ENCODE data around the gene SLC26A9. TPM values are rescaled to one million over a fixed set of nuclear protein-coding genes. Genes with fewer than 3 reads are reported as not detected.
A peak's percentile ranks its signal among the peaks of the same experiment; 100 is the strongest.

Gene SLC26A9
- total and polyA plus RNA-seq, 7 experiments from 2014 or later: not detected

DNA sequence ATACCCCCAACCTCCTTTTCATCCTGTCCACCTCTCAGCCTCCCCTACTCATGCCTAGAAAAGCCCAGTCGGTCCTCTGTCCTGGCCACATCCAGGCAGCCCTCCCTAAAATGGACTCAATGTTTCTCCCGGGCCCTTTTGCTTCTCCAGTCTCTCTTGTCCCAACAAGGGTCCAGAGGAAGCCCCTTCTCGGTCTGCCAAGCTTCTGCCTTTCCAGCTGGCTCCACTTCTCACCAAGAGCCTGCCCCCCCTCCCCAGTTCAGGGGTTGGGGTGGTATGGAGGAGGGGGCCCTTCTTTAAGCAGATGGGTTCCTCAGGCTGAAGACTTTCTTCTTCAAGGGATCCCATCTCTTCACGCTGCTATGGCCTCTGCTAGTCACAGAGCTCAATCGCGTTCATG, 36.0 kb upstream of the SLC26A9 start:
- CTCF ChIA-PET: interaction anchor here (1.2 to 8.4 kb wide), 3 partner anchors 175 to 321 kb away, joined by 3 to 169 read pairs (median 83); no protein-coding TSS in a partner anchor

DNA sequence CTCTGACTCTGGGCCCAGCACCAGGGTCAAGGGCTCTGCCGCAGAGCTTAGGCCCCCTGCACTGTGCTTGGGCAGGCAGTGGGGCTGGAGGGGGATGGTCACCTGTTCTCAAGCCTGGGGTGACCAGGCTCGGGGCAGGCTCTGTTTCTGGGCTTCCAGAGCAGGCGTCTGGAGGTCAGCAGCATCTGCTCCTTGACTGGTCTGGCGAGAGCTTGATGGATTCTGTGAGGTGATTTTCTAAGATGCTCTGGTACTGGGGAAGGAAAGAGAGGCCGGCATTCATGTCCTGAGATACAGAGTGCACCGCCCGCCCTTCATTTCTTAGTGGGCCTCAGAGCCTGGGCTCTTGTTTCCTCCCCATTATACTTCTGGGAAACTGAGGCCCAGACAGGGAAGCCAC, 35.4 kb upstream of the SLC26A9 start:
- ChIA-PET POLR2A (no interaction called here), CTCF (interaction anchor here (2.2 to 8.4 kb wide), 4 partner anchors 8 to 320 kb away, joined by 22 to 169 read pairs (median 58); no protein-coding TSS in a partner anchor)
- ATAC-seq (no peak), DNase-seq (no peak)
- no peak overlapping the region for H3K4me3 ChIP-seq (ENCODE audit: low read length)
- Mint-ChIP-seq H3K27me3 (peaks cover 0 to 2% (median 0%) of the 10 kb centered on the region in 5 donors), H3K27ac (no peak overlapping the region), H3K9me3 (peaks cover 0 to 14% (median 0%) of the 10 kb centered on the region in 11 donors), H3K36me3 (peaks cover 0 to 6% (median 0%) of the 10 kb centered on the region in 5 donors), H3K4me1 (peaks cover 0 to under 1% (median 0%) of the 10 kb centered on the region in 7 donors), H3K4me3 (no peak overlapping the region)
- H3K27ac ChIP-seq (ENCODE audit: low read depth, low read length): no peak overlapping the region
- intact Hi-C loops (cut with micrococcal nuclease): no loop called here
- H3K4me1 ChIP-seq (ENCODE audit: control insufficient read depth in 2 of 2, insufficient read depth in 2 of 2, low read length in 2 of 2): no peaks in the 10 kb centered on the region
- no peaks in the 10 kb centered on the region for H3K27me3 ChIP-seq (ENCODE audit: control insufficient read depth in 2 of 2, insufficient read depth in 2 of 2, low read length in 2 of 2)
- H3K36me3 ChIP-seq (ENCODE audit: control insufficient read depth in 2 of 3, insufficient read depth in 3 of 3, low read length in 3 of 3): no peaks in the 10 kb centered on the region
- H3K9me3 ChIP-seq (ENCODE audit: control insufficient read depth in 2 of 3, low read length in 3 of 3): no peaks in the 10 kb centered on the region

More for the DNA sequence above, 36.0 kb upstream of the SLC26A9 start:
- H3K4me3 ChIP-seq (ENCODE audit: low read length): no peak overlapping the region
- no peaks in the 10 kb centered on the region for H3K36me3 ChIP-seq (ENCODE audit: control insufficient read depth in 2 of 3, insufficient read depth in 3 of 3, low read length in 3 of 3)
- Mint-ChIP-seq H3K27me3 (peaks cover 0 to 2% (median 0%) of the 10 kb centered on the region in 5 donors), H3K4me1 (no peaks in the 10 kb centered on the region), H3K27ac (no peak overlapping the region), H3K9me3 (peaks cover 0 to 8% (median 0%) of the 10 kb centered on the region in 11 donors), H3K4me3 (no peak overlapping the region), H3K36me3 (peaks cover 0 to 6% (median 0%) of the 10 kb centered on the region in 5 donors)
- intact Hi-C loops (cut with micrococcal nuclease): no loop called here
- no peak overlapping the region for H3K27ac ChIP-seq (ENCODE audit: low read depth, low read length)
- POLR2A ChIA-PET: interaction anchor here (0.6 to 0.7 kb wide), 2 partner anchors 153 to 237 kb away, joined by 3 read pairs; no protein-coding TSS in a partner anchor
- DNase-seq: no peak
- H3K4me1 ChIP-seq (ENCODE audit: control insufficient read depth in 2 of 2, insufficient read depth in 2 of 2, low read length in 2 of 2): no peaks in the 10 kb centered on the region
- no peaks in the 10 kb centered on the region for H3K27me3 ChIP-seq (ENCODE audit: control insufficient read depth in 2 of 2, insufficient read depth in 2 of 2, low read length in 2 of 2)
- no peaks in the 10 kb centered on the region for H3K9me3 ChIP-seq (ENCODE audit: control insufficient read depth in 2 of 3, low read length in 3 of 3)
- ATAC-seq: no peak

- ATAC-seq (peak; percentile 82), DNase-seq (peak; percentile 45 to 78 (median 68))
- H3K4me1 Mint-ChIP-seq: peaks cover 0 to 2% (median 0%) of the 10 kb centered on the region in 7 donors
- H3K4me3 Mint-ChIP-seq: no peak overlapping the region
- H3K9me3 Mint-ChIP-seq: peaks cover 0 to 21% (median 0%) of the 10 kb centered on the region in 11 donors
- no peak overlapping the region for H3K27ac Mint-ChIP-seq
- Histone ChIP-seq H3K27ac (ENCODE audit: low read depth, low read length) (no peak overlapping the region), H3K27me3 (ENCODE audit: control insufficient read depth in 2 of 2, insufficient read depth in 2 of 2, low read length in 2 of 2) (no peaks in the 10 kb centered on the region), H3K4me3 (ENCODE audit: low read length) (no peak overlapping the region), H3K4me1 (ENCODE audit: control insufficient read depth in 2 of 2, insufficient read depth in 2 of 2, low read length in 2 of 2) (no peaks in the 10 kb centered on the region), H3K36me3 (ENCODE audit: control insufficient read depth in 2 of 3, insufficient read depth in 3 of 3, low read length in 3 of 3) (no peaks in the 10 kb centered on the region), H3K9me3 (ENCODE audit: control insufficient read depth in 2 of 3, low read length in 3 of 3) (no peaks in the 10 kb centered on the region)
- intact Hi-C loops (cut with micrococcal nuclease): loop anchor here (1.0 kb wide), 5 partner anchors 58 to 386 kb away; no protein-coding TSS in a partner anchor
- ChIA-PET POLR2A (interaction anchor here (1.7 kb wide), 1 partner anchor 186 kb away, joined by 6 read pairs; no protein-coding TSS in a partner anchor), CTCF (interaction anchor here (0.5 to 8.4 kb wide), 32 partner anchors 9 to 854 kb away, joined by 3 to 169 read pairs (median 5); partner anchors contain the start of genes PM20D1 and RAB29)
- peaks cover 0 to 2% (median 0%) of the 10 kb centered on the region in 5 donors for H3K27me3 Mint-ChIP-seq
- peaks cover 0 to 6% (median 0%) of the 10 kb centered on the region in 5 donors for H3K36me3 Mint-ChIP-seq
Observed at GRCh38 chr1:205977402-205978014, 34.3 kb upstream of the SLC26A9 start.

- peaks cover 0 to under 1% (median 0%) of the 10 kb centered on the region in 5 donors for H3K36me3 Mint-ChIP-seq
- H3K27me3 ChIP-seq (ENCODE audit: control insufficient read depth in 2 of 2, insufficient read depth in 2 of 2, low read length in 2 of 2): no peaks in the 10 kb centered on the region
- H3K36me3 ChIP-seq (ENCODE audit: control insufficient read depth in 2 of 3, insufficient read depth in 3 of 3, low read length in 3 of 3): no peaks in the 10 kb centered on the region
- no peaks in the 10 kb centered on the region for H3K4me1 ChIP-seq (ENCODE audit: control insufficient read depth in 2 of 2, insufficient read depth in 2 of 2, low read length in 2 of 2)
- ATAC-seq: no peak
- H3K9me3 ChIP-seq (ENCODE audit: control insufficient read depth in 2 of 3, low read length in 3 of 3): no peaks in the 10 kb centered on the region
- DNase-seq: no peak
- POLR2A ChIA-PET: interaction anchor here (1.7 kb wide), 1 partner anchor 185 kb away, joined by 6 read pairs; no protein-coding TSS in a partner anchor
- CTCF ChIA-PET: interaction anchor here (0.7 to 8.4 kb wide), 28 partner anchors 8 to 491 kb away, joined by 3 to 169 read pairs (median 5); partner anchors contain the start of gene PM20D1
- H3K27me3 Mint-ChIP-seq: peaks cover 0 to 2% (median 0%) of the 10 kb centered on the region in 5 donors
- peaks cover 0 to 2% (median 0%) of the 10 kb centered on the region in 7 donors for H3K4me1 Mint-ChIP-seq
- H3K4me3 ChIP-seq (ENCODE audit: low read length): no peak overlapping the region
- H3K27ac Mint-ChIP-seq: no peak overlapping the region
- no peak overlapping the region for H3K27ac ChIP-seq (ENCODE audit: low read depth, low read length)
- peaks cover 0 to 21% (median 0%) of the 10 kb centered on the region in 11 donors for H3K9me3 Mint-ChIP-seq
- no peak overlapping the region for H3K4me3 Mint-ChIP-seq
- intact Hi-C loops (cut with micrococcal nuclease): loop anchor here (1.0 kb wide), 5 partner anchors 58 to 386 kb away; no protein-coding TSS in a partner anchor
Observed at GRCh38 chr1:205976708-205977401, 33.6 kb upstream of the SLC26A9 start.

DNA sequence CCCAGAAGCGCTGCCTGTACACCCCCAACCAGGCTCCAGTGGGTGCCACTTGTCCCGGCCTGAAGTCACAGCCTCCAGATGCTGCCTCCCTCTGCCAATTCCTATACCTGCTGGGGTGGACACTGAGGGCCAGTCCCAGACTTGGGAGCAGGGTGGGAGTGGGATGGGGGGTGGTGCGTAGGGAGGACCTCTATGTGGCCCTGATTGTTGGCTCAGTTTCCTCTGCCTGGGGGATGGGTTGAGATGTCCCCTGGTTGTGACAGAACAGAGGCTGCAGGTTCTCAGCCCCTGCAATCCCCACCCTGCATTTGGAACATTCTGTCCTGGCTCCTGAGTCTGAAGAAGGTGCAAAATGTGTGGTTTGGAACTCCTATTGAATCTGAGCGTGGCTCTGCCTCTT, 32.8 kb upstream of the SLC26A9 start:
- ChIA-PET POLR2A (no interaction called here), CTCF (interaction anchor here (1.0 to 8.4 kb wide), 4 partner anchors 16 to 318 kb away, joined by 3 to 169 read pairs (median 46); no protein-coding TSS in a partner anchor)
- Mint-ChIP-seq H3K27ac (no peak overlapping the region), H3K4me1 (peaks cover 0 to 2% (median 0%) of the 10 kb centered on the region in 7 donors), H3K36me3 (no peaks in the 10 kb centered on the region), H3K9me3 (peaks cover 0 to 21% (median 0%) of the 10 kb centered on the region in 11 donors), H3K27me3 (peaks cover 0 to 2% (median 0%) of the 10 kb centered on the region in 5 donors), H3K4me3 (no peak overlapping the region)
- Histone ChIP-seq H3K4me1 (ENCODE audit: control insufficient read depth in 2 of 2, insufficient read depth in 2 of 2, low read length in 2 of 2) (no peaks in the 10 kb centered on the region), H3K36me3 (ENCODE audit: control insufficient read depth in 2 of 3, insufficient read depth in 3 of 3, low read length in 3 of 3) (no peaks in the 10 kb centered on the region), H3K27me3 (ENCODE audit: control insufficient read depth in 2 of 2, insufficient read depth in 2 of 2, low read length in 2 of 2) (no peaks in the 10 kb centered on the region), H3K9me3 (ENCODE audit: control insufficient read depth in 2 of 3, low read length in 3 of 3) (no peaks in the 10 kb centered on the region), H3K4me3 (ENCODE audit: low read length) (no peak overlapping the region), H3K27ac (ENCODE audit: low read depth, low read length) (no peak overlapping the region)
- intact Hi-C loops (cut with micrococcal nuclease): no loop called here
- ATAC-seq: no peak
- no peak for DNase-seq

- Histone ChIP-seq H3K27me3 (ENCODE audit: control insufficient read depth in 2 of 2, insufficient read depth in 2 of 2, low read length in 2 of 2) (no peaks in the 10 kb centered on the region), H3K4me1 (ENCODE audit: control insufficient read depth in 2 of 2, insufficient read depth in 2 of 2, low read length in 2 of 2) (no peaks in the 10 kb centered on the region)
- intact Hi-C loops (cut with micrococcal nuclease): no loop called here
Observed at GRCh38 chr1:205975387-205975998, 32.2 kb upstream of the SLC26A9 start.

More at GRCh38 chr1:205975387-205975998, 32.2 kb upstream of the SLC26A9 start:
- Histone ChIP-seq H3K9me3 (ENCODE audit: control insufficient read depth in 2 of 3, low read length in 3 of 3) (no peaks in the 10 kb centered on the region), H3K36me3 (ENCODE audit: control insufficient read depth in 2 of 3, insufficient read depth in 3 of 3, low read length in 3 of 3) (no peaks in the 10 kb centered on the region), H3K4me3 (ENCODE audit: low read length) (no peak overlapping the region), H3K27ac (ENCODE audit: low read depth, low read length) (no peak overlapping the region)
- ChIA-PET CTCF (interaction anchor here (8.4 kb wide), 1 partner anchor 182 kb away, joined by 169 read pairs; no protein-coding TSS in a partner anchor), POLR2A (no interaction called here)
- DNase-seq (no peak), ATAC-seq (no peak)
- Mint-ChIP-seq H3K4me3 (no peak overlapping the region), H3K36me3 (no peaks in the 10 kb centered on the region), H3K4me1 (peaks cover 0 to 2% (median 0%) of the 10 kb centered on the region in 7 donors), H3K27ac (no peak overlapping the region), H3K27me3 (peaks cover 0 to 2% (median 0%) of the 10 kb centered on the region in 5 donors), H3K9me3 (peaks cover 0 to 21% (median 0%) of the 10 kb centered on the region in 11 donors)

Measured in naive thymus-derived CD4-positive, alpha-beta T cell (primary cell).